Measurements from ENCODE around the gene FCER2. TPM values are rescaled to one million over a fixed set of nuclear protein-coding genes. Genes with fewer than 3 reads are reported as not detected.

FCER2 gene
- total RNA-seq, 1 donor from 2014 or later: not detected

- H3K4me3 ChIP-seq (ENCODE audit: low read depth, low read length): no peak overlapping the region
- no peak for TF ChIP-seq CTCF (conservative IDR thresholded peaks at IDR 0.05; ENCODE audit: low read depth, low read length)
- DNase-seq (ENCODE audit: low read depth): no peak
Measured at GRCh38 chr19:7670790-7671189, 31.1 kb downstream of the FCER2 start.

- no peak for DNase-seq (ENCODE audit: low read depth)
- H3K4me3 ChIP-seq (ENCODE audit: low read depth, low read length): no peak overlapping the region
- TF ChIP-seq CTCF (conservative IDR thresholded peaks at IDR 0.05; ENCODE audit: low read depth, low read length): no peak
Measured at GRCh38 chr19:7670150-7670783, 31.7 kb downstream of the FCER2 start.

- TF ChIP-seq CTCF (conservative IDR thresholded peaks at IDR 0.05; ENCODE audit: low read depth, low read length): no peak
- H3K4me3 ChIP-seq (ENCODE audit: low read depth, low read length): no peak overlapping the region
- DNase-seq (ENCODE audit: low read depth): no peak
Measured at GRCh38 chr19:7669641-7670040, 32.3 kb downstream of the FCER2 start.

- DNase-seq (ENCODE audit: low read depth): no peak
- no peak within 1 kb of the TSS for H3K4me3 ChIP-seq (ENCODE audit: low read depth, low read length)
- TF ChIP-seq CTCF (conservative IDR thresholded peaks at IDR 0.05; ENCODE audit: low read depth, low read length): no peak
Measured at GRCh38 chr19:7668842-7669241, 33.1 kb downstream of the FCER2 start, which contains the start of gene RETN. Gene RETN, plus strand, starts transcription at chr19:7669049. Its CDS starts 278 bp downstream, at chr19:7669327.

GRCh38 chr19:7665076-7665475 lies 36.9 kb downstream of the FCER2 start:
- DNase-seq (ENCODE audit: low read depth): no peak
- no peak overlapping the region for H3K4me3 ChIP-seq (ENCODE audit: low read depth, low read length)
- TF ChIP-seq CTCF (conservative IDR thresholded peaks at IDR 0.05; ENCODE audit: low read depth, low read length): no peak

- H3K4me3 ChIP-seq (ENCODE audit: low read depth, low read length): no peak overlapping the region
- DNase-seq (ENCODE audit: low read depth): no peak
- no peak for TF ChIP-seq CTCF (conservative IDR thresholded peaks at IDR 0.05; ENCODE audit: low read depth, low read length)
Measured at GRCh38 chr19:7663706-7664105, 38.2 kb downstream of the FCER2 start.

GRCh38 chr19:7662657-7663056 lies 39.3 kb downstream of the FCER2 start:
- no peak for DNase-seq (ENCODE audit: low read depth)

More at GRCh38 chr19:7662657-7663056, 39.3 kb downstream of the FCER2 start:
- no peak for TF ChIP-seq CTCF (conservative IDR thresholded peaks at IDR 0.05; ENCODE audit: low read depth, low read length)
- H3K4me3 ChIP-seq (ENCODE audit: low read depth, low read length): no peak overlapping the region

Measured in epithelial cell of proximal tubule (primary cell).